ENCODE data around the gene RPGRIP1. TPM values are rescaled to one million over a fixed set of nuclear protein-coding genes. Genes with fewer than 3 reads are reported as not detected.
"Not testable (repeated sequence)": the region's sequence is repeated elsewhere in the genome, so short reads cannot be mapped to it uniquely, and the experiment has no call there.

Gene RPGRIP1
- total RNA-seq, 1 donor from 2014 or later = 0.52 TPM

GRCh38 chr14:21257394-21257909, 22.4 kb upstream of the RPGRIP1 start:
- no peak for DNase-seq
- intact Hi-C loops (cut with micrococcal nuclease) = no loop called here
- ATAC-seq = peak; percentile 30

DNA sequence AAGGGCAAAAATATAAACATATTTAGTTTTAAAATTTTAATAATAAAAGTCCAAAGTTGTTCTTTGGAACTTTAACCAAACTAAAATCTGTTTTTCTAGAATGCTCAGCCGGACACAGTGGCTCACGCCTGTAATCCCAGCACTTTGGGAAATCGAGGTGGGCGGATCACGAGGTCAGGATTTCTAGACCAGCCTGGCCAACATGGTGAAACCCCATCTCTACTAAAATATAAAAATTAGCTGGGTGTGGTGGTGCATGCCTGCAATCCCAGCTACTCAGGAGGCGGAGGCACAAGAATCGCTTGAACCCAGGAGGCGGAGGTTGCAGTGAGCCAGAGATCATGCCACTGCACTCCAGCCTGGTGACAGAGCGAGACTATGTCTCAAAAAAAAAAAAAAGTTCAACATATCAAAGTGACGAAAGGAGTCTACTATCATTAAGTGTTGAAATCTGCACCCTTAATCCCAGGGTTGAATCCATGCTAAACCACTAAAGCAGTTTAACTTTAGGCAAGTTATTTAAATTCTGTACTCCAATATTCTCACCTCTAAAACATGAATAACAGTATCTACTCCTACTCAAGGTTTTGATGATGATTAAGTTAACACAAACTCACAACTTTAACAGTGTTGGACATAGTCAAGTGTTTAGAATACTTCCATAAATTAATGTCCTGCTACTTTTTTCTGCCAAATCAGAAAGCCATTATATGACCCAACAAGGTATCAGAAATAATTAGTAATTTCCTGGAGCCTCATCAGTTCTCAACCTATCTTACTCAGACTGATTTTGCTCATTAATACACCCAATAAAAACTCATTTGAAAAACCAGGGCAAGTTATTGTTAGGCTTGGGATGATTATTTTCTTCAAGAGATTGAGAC, 21.6 kb upstream of the RPGRIP1 start:
- intact Hi-C loops (cut with micrococcal nuclease) = no loop called here
- ATAC-seq (no peak), DNase-seq (no peak)

DNA sequence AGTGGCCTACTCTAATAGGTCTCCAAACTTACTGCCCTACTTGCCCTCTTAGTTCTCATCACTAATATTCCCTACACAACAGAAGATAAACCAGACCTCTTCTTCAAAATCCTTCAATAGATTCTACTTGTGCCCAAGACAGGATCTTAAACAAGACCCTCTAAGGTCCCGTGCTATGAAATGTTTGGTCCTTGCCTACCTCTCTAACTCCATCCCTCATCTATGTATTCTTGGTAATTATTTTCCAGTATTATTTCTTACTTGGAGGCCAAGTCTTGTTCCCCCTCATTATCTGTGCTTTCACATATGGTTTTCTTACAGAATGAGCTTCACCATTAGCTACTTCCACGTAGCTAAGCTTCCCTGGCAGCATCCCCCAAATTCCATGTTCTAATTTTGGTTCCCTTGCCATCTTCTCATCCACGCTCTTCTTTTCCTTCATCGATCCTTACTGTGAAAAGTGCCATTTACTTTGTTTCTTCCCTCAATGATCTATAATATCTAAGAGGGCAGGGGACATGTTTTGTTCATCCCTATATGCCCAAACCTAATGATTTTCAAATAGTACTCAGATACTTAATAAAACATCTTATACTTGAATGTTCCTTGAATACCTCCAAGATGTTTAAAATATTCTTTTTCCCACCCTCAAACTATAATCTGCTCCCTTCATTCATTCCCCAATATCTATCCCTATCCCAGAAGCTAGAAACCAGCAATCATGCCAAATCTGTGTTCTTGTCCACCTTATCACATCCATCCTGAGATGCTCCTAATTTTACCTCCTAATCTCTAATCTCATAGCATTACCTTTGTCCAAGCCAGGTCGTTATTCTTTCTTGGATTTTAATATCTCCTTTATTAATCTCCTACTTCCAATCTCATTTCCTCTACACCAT, 20.7 kb upstream of the RPGRIP1 start:
- DNase-seq (no peak), ATAC-seq (no peak)
- intact Hi-C loops (cut with micrococcal nuclease) = no loop called here

DNA sequence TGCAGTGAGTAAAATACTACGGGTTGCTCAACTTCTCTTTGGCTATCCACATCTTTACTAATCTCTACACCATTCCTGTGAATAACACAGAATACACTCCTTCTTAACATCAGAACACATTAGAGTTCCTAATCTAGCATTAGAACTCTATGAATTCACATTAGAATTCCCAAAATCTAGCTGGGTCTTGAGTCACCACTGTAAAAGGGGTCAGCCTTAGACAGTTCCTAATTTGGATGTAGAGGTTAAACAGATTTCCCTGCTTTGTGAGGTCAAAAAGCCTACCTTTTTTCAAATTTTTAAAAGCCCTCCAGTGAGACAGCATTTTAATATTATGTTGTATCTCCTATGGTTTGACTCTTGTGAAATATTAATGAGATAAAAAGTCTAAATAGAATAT, 18.1 kb upstream of the RPGRIP1 start:
- intact Hi-C loops (cut with micrococcal nuclease) = loop anchor here (10.0 kb wide), 1 partner anchor 47 kb away; no protein-coding TSS in a partner anchor
- ATAC-seq (no peak), DNase-seq (no peak)

GRCh38 chr14:21262410-21262809, 17.5 kb upstream of the RPGRIP1 start:
- intact Hi-C loops (cut with micrococcal nuclease) = loop anchor here (10.0 kb wide), 1 partner anchor 48 kb away; no protein-coding TSS in a partner anchor
- no peak for DNase-seq
- ATAC-seq = no peak

DNA sequence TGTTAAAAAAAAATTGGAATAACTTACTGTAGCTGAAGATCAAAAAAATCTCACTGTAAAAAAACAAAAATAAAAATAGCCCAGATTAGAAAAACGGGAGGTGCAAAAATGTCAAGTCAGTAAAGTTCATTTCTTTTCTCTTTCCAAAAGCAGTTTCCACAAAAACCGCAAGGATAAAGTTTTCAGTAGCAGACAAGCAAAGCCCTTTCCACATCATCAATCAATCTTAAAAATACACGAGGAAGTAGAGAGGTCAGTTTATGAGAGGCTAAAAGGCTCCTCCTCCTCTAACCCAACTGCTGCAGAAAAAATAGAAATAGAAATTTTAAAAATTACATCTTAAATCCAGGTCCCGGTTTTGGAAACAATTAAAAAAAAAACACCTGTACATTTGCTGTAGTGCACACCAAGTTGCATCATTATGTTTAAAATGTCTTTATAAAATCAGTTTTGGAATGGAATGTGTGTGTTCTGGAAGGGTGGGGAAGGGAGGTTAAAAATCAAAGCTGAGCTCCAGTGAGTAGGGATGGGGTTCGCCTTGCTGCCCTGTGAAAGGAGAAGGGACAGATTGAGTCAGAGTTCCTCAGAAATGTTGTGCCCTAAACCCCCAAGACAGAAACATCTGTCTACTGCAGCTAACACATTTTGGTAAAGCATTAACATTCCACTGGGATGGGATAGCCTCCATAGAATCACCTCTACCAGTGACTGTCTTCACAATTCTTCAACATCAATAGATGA, 16.4 kb upstream of the RPGRIP1 start:
- intact Hi-C loops (cut with micrococcal nuclease) = loop anchor here (10.0 kb wide), 1 partner anchor 49 kb away; no protein-coding TSS in a partner anchor
- ATAC-seq (no peak), DNase-seq (no peak)

- DNase-seq = no peak
- intact Hi-C loops (cut with micrococcal nuclease) = loop anchor here (10.0 kb wide), 1 partner anchor 49 kb away; no protein-coding TSS in a partner anchor
- no peak for ATAC-seq
Measured at GRCh38 chr14:21264025-21264801, 15.7 kb upstream of the RPGRIP1 start.

- DNase-seq (no peak), ATAC-seq (no peak)
- intact Hi-C loops (cut with micrococcal nuclease) = loop anchor here (10.0 kb wide), 1 partner anchor 53 kb away; no protein-coding TSS in a partner anchor
Measured at GRCh38 chr14:21267431-21267845, 12.4 kb upstream of the RPGRIP1 start.

DNA sequence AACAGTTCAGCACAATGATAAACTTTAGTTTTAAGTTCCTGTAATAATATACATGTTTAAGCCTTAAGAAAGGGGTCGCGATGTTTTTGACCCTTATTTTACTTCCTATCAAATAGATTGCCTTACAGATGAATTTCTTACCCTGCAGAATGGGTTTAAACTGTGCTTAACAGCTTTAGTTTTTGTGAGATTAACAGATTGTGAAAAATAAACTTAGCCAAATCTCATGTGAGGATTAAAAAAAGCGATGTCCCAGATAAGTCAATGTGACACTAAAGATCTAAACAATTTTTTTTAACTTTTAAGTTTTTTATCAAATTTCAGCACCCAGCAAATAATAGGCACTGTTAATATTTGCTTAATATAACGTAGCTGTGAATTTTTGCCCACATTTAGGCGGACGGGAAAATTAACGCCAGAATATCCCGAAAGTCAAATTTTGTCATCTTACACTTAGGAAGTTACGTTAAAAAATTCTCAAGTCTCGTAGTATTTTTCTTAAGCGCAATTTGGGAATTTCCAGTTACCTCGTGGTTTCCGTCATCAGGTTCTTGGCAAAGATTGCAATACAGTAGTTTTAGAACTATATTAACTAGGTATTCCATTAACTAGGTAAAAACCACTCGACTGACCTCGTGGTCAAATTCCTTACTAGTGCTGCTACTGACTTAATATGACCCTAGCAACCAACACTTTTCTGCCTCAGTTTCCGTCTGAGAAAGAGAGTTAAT, 11.8 kb upstream of the RPGRIP1 start:
- intact Hi-C loops (cut with micrococcal nuclease) = loop anchor here (10.0 kb wide), 1 partner anchor 53 kb away; no protein-coding TSS in a partner anchor
- no peak for DNase-seq

GRCh38 chr14:21268617-21269251, 11.1 kb upstream of the RPGRIP1 start:
- intact Hi-C loops (cut with micrococcal nuclease) = loop anchor here (10.0 kb wide), 1 partner anchor 54 kb away; no protein-coding TSS in a partner anchor
- ATAC-seq (no peak), DNase-seq (no peak)

More for the DNA sequence above, 11.8 kb upstream of the RPGRIP1 start:
- no peak for ATAC-seq

- intact Hi-C loops (cut with micrococcal nuclease) = loop anchor here (10.0 kb wide), 1 partner anchor 55 kb away; no protein-coding TSS in a partner anchor
- ATAC-seq (peak; percentile 98), DNase-seq (peak; percentile 100)
Measured at GRCh38 chr14:21269252-21270046, 10.4 kb upstream of the RPGRIP1 start, which contains the start of gene HNRNPC. Gene HNRNPC, minus strand, starts transcription at chr14:21269442. Its CDS starts 35,249 bp downstream, at chr14:21234193.

DNA sequence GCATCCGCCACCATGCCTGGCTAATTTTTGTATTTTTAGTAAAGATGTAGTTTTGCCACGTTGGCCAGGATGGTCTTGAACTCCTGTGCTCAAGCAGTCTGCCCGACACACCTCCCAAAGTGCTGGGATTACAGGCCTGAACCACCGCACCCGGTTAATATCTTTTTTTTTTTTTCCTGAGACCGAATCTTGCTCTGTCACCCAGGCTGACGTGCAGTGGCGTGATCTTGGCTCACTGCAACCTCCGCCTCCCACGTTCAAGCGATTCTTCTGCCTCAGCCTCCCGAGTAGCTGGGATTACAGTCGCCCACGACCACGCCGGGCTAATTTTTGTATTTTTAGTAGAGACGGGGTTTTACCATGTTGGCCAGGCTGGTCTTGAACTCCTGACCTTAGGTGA, 7.2 kb upstream of the RPGRIP1 start:
- ATAC-seq; intact Hi-C loops (cut with micrococcal nuclease); DNase-seq: not testable (repeated sequence)

DNA sequence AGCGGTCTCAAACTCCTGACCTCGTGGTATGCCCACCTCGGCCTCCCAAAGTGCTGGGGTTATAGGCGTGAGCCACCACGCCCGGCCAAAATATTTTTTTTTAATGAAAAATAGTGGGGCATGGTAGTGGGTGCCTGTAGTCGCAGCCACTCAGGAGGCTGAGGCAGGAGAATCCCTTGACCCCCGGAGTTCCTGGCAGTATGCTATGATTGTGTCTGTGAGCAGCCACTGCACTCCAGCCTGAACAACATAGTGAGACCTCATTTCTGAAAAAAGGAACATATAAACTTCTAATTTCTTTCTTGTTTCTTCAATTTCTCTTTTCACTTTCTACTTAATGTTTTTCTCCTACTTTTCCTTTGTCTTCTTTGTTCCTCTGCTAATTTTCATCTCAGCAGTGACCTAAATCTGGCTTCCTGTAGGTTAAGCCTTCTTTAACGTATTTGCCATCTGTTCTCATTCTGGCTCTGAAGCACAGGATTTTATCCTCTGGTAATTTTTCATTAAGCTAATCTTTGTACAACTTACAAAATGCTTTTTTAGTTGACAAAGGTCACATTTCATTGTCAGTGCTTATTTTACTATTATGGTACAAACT, 4.5 kb upstream of the RPGRIP1 start:
- ATAC-seq (no peak), DNase-seq (no peak)
- intact Hi-C loops (cut with micrococcal nuclease) = no loop called here

GRCh38 chr14:21278632-21279031, 1.3 kb upstream of the RPGRIP1 start:
- no peak for ATAC-seq
- no peak for DNase-seq
- intact Hi-C loops (cut with micrococcal nuclease) = no loop called here

DNA sequence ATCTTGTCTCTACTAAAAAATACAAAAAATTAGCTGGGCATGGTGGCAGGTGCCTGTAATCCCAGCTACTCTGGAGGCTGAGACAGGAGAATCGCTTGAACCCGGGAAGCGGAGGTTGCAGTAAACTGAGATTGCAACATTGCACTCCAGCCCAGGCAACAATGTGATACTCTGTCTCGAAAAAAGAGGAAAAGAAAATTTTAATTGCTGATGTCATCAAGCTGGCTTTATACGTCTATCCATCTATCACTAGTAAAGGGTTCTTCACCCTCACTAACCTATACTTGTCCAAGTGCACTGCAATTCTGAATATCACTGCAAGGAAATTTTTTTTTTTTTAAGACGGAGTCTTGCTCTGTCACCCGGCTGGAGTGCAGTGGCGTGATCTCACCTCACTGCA, 2.0 kb downstream of the RPGRIP1 start:
- DNase-seq; intact Hi-C loops (cut with micrococcal nuclease): not testable (repeated sequence)

More for the DNA sequence above, 2.0 kb downstream of the RPGRIP1 start:
- not testable (repeated sequence) for ATAC-seq
